DOHH2 (cell line): Measurements from ENCODE around the gene IGF1R.

Source experiments
- H3F3A ChIP-seq: fragments of 200-600 bp; sonication (generic), shearing (Covaris generic); 2 replicates; pipeline ENCODE4 v1.6.0; 2016; ENCODE audit warnings: antibody characterized with exemption, mild to moderate bottlenecking; ENCODE audit not compliant: control insufficient read depth, insufficient read depth
- H3K27ac ChIP-seq: fragments of 200-600 bp; sonication (generic); 2 replicates; pipeline ENCODE4 v1.5.1; 2014; ENCODE audit warnings: low read depth, mild to moderate bottlenecking, low read length, moderate library complexity
- H3K27me3 ChIP-seq: fragments of 200-600 bp; sonication (generic); 2 replicates; pipeline ENCODE4 v1.6.1; 2014; ENCODE audit warnings: mild to moderate bottlenecking, low read length, mixed read lengths; ENCODE audit not compliant: control insufficient read depth
- H3K36me3 ChIP-seq: fragments of 200-600 bp; sonication (generic); 2 replicates; pipeline ENCODE4 v1.6.1; 2014; ENCODE audit warnings: mild to moderate bottlenecking, low read length, moderate library complexity, mixed read lengths; ENCODE audit not compliant: control insufficient read depth
- H3K4me1 ChIP-seq: fragments of 200-600 bp; sonication (generic); 2 replicates; pipeline ENCODE4 v1.6.1; 2014; ENCODE audit warnings: mild to moderate bottlenecking, low read length, mixed read lengths; ENCODE audit not compliant: control insufficient read depth
- H3K4me2 ChIP-seq: fragments of 200-600 bp; sonication (generic); 2 replicates; pipeline ENCODE4 v1.6.0; 2014; ENCODE audit warnings: mild to moderate bottlenecking, low read length, moderate library complexity
- H3K4me3 ChIP-seq: fragments of 200-600 bp; sonication (generic); 2 replicates; pipeline ENCODE4 v1.5.1; 2014; ENCODE audit warnings: mild to moderate bottlenecking, low read length, mixed read lengths
- H3K79me2 ChIP-seq: fragments of 200-600 bp; sonication (generic); 2 replicates; pipeline ENCODE4 v1.6.1; 2014; ENCODE audit warnings: mild to moderate bottlenecking, low read length, mixed read lengths; ENCODE audit not compliant: control insufficient read depth
- H3K9me2 ChIP-seq: fragments of 200-600 bp; sonication (generic); replicated peaks from 2 replicates; pipeline ENCODE4 v1.6.1; 2014; ENCODE audit warnings: mild to moderate bottlenecking, low read length, mixed read lengths; ENCODE audit not compliant: control insufficient read depth
- H3K9me3 ChIP-seq: fragments of 200-600 bp; sonication (generic); 2 replicates; pipeline ENCODE4 v1.6.1; 2014; ENCODE audit warnings: antibody characterized with exemption, low read length, mixed read lengths; ENCODE audit not compliant: control insufficient read depth, insufficient read depth
- H4K20me1 ChIP-seq: fragments of 200-600 bp; sonication (generic); 2 replicates; pipeline ENCODE4 v1.6.0; 2014; ENCODE audit warnings: low read depth, mild to moderate bottlenecking, antibody characterized with exemption, low read length, moderate library complexity; ENCODE audit not compliant: control insufficient read depth, insufficient read depth
- EZH2phosphoT487 ChIP-seq: fragments of 200-600 bp; sonication (generic); IDR thresholded peaks from 2 replicates; pipeline ENCODE4 v1.6.1; 2017; ENCODE audit warnings: borderline replicate concordance, mild to moderate bottlenecking, antibody characterized with exemption, low read length, moderate library complexity, mixed read lengths
- TF ChIP-seq, protein P1 (sequence below): fragments of 200-600 bp; sonication (generic); IDR thresholded peaks from one replicate; pipeline ENCODE4 v1.5.1; 2014; ENCODE audit warnings: antibody characterized with exemption, mild to moderate bottlenecking, low read depth, low read length; ENCODE audit not compliant: poor library complexity, severe bottlenecking

Gene IGF1R

DNA sequence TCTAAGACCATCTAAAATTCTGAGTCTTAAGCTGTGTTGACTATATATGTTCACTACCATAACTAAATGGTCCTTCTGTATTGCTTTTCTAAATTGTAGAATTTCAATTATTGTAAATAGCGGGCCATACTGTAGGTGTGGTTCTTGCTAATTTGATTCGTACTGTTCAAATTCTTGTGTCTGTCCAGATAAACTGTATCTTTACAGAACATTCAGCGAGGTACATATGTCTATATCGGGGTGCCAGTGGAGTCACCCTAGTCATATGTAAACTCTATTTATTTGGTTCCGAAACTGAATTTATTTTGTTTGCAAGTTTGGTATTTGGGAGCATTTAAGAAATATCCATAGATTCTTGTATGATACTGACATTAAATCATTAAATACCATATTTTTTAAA is 69.0 kb downstream of the IGF1R start:
- Histone ChIP-seq H3K4me1 (peaks cover 7% of the 10 kb centered on the region), H3K36me3 (no peaks in the 10 kb centered on the region), H3K27me3 (no peaks in the 10 kb centered on the region), H3K27ac (no peak overlapping the region), H3K4me2 (no peak overlapping the region), H3K79me2 (peaks cover 4% of the 10 kb centered on the region; the same call in 1 of the 2 replicates), H3K4me3 (no peak overlapping the region), H3K9me2 (no peaks in the 10 kb centered on the region), H3F3A (no peaks in the 10 kb centered on the region), H3K9me3 (no peaks in the 10 kb centered on the region), H4K20me1 (0 out of 2 replicates have a peak, but pooled peaks cover 7% of the 10 kb centered on the region)
- TF ChIP-seq, protein P1, sequence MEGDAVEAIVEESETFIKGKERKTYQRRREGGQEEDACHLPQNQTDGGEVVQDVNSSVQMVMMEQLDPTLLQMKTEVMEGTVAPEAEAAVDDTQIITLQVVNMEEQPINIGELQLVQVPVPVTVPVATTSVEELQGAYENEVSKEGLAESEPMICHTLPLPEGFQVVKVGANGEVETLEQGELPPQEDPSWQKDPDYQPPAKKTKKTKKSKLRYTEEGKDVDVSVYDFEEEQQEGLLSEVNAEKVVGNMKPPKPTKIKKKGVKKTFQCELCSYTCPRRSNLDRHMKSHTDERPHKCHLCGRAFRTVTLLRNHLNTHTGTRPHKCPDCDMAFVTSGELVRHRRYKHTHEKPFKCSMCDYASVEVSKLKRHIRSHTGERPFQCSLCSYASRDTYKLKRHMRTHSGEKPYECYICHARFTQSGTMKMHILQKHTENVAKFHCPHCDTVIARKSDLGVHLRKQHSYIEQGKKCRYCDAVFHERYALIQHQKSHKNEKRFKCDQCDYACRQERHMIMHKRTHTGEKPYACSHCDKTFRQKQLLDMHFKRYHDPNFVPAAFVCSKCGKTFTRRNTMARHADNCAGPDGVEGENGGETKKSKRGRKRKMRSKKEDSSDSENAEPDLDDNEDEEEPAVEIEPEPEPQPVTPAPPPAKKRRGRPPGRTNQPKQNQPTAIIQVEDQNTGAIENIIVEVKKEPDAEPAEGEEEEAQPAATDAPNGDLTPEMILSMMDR, result no peak

DNA sequence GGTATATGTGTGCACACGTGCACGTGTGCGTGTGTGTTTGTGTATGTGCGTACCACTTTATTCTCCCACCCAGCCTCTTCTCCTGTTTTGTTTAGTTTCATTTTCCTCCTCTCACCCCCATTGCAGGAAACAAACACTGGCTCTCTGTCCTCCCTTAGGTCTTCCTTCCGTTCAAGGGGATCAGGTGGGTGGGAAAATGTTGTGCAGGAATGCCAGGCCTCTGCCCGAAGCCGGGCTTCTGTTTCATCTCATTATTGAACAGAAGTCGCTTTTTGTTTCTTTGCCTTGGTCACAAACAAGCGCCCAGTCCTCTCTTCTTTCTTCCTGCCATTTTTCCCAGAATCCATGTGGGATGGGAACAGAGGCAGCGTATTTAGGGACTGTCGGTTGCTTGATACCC is 69.6 kb downstream of the IGF1R start:
- H4K20me1 ChIP-seq, result peaks cover 8% of the 10 kb centered on the region; the same call in 1 of the 2 replicates
- no peak overlapping the region for H3K4me2 ChIP-seq
- peaks cover 4% of the 10 kb centered on the region; the same call in 1 of the 2 replicates for H3K79me2 ChIP-seq
- H3K27me3 ChIP-seq, result no peaks in the 10 kb centered on the region
- H3K27ac ChIP-seq, result no peak overlapping the region
- no peaks in the 10 kb centered on the region for H3K9me3 ChIP-seq
- H3K9me2 ChIP-seq, result no peaks in the 10 kb centered on the region
- no peaks in the 10 kb centered on the region for H3K36me3 ChIP-seq
- no peak for TF ChIP-seq EZH2phosphoT487
- TF ChIP-seq, protein P1, result no peak
- H3F3A ChIP-seq, result no peaks in the 10 kb centered on the region
- H3K4me3 ChIP-seq, result no peak overlapping the region
- H3K4me1 ChIP-seq, result peaks cover 7% of the 10 kb centered on the region

DNA sequence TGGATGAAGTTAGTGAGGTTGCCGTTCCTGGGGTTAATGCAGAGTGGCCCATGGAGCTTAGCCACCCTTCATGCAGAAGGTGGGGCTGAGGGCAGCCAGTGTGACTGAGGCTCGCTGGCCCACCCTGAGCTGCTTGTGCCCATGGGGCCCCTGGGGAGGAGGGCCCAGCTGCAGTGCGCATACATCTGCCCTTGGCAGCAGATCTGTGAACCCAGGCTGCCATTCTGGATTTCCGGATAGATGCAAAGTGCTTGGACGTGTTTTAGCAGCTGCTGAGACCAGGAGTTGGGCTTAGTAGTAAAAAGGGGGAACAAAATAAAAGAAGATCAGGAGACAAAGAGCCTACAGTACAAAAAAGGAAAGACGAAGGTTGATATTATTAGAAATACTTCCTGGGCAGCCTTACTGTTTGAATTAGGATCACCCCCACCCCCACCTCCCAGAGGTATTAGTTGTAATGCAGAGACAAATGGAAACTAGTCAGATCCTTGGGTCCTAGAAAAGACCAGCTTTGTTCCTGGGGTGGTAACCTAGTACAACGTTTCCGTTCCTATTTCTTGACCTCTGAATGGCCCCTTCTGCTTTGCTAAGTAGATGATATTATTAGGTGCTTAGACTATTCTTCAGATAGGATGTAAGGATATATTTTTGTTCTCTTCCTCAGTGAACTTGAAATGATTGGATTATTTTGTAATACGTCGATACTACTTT is 70.2 kb downstream of the IGF1R start:
- Histone ChIP-seq H3K79me2 (no peaks in the 10 kb centered on the region; the same call in 1 of the 2 replicates), H3K4me1 (peaks cover 7% of the 10 kb centered on the region), H3K27ac (no peak overlapping the region), H3K4me3 (no peak overlapping the region), H3F3A (no peaks in the 10 kb centered on the region), H3K4me2 (no peak overlapping the region), H3K27me3 (no peaks in the 10 kb centered on the region), H3K9me2 (no peaks in the 10 kb centered on the region), H3K9me3 (no peaks in the 10 kb centered on the region), H3K36me3 (no peaks in the 10 kb centered on the region), H4K20me1 (peaks cover 14% of the 10 kb centered on the region)
- TF ChIP-seq, protein P1, result no peak
